Measurements from ENCODE around the gene DDX27.

Gene DDX27

GRCh38 chr20:49207076-49207475, 12.1 kb upstream of the DDX27 start:
- no peak for DNase-seq (ENCODE audit: low spot score)

- DNase-seq (ENCODE audit: low spot score) = peak; percentile 58
These were observed 9.0 kb upstream of the DDX27 start for GRCh38 chr20:49210101-49210756.

DNA sequence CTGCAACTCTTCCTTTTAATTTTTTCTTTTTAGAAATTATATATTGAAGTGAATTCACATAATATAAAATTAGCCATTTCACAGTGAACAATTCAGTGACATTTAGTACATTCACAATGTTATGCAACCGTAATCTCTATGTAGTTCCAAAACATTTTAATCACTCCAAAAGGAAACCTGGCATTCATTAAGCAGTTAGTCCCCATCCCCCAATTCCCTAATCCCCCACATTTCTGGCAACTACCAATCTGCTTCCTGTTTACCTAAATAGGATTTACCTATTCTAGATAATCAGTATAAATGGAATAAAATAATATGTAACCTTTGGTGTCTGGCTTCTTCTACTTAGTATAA, 8.5 kb upstream of the DDX27 start:
- DNase-seq (ENCODE audit: low spot score) = no peak

- DNase-seq (ENCODE audit: low spot score) = peak; percentile 75
These were observed 4.6 kb upstream of the DDX27 start for GRCh38 chr20:49214571-49214970.

GRCh38 chr20:49215232-49215631, 4.0 kb upstream of the DDX27 start:
- DNase-seq (ENCODE audit: low spot score) = no peak

- peak; percentile 92 for DNase-seq (ENCODE audit: low spot score)
These were observed 2.1 kb upstream of the DDX27 start for GRCh38 chr20:49216991-49217578.

GRCh38 chr20:49218739-49219090, 501 bp upstream of the DDX27 start:
- DNase-seq (ENCODE audit: low spot score) = peak; percentile 83

GRCh38 chr20:49219924-49220831, 962 bp downstream of the DDX27 start:
- peak; percentile 63 for DNase-seq (ENCODE audit: low spot score)

- no peak for DNase-seq (ENCODE audit: low spot score)
These were observed 6.7 kb downstream of the DDX27 start for GRCh38 chr20:49225896-49226295.

DNA sequence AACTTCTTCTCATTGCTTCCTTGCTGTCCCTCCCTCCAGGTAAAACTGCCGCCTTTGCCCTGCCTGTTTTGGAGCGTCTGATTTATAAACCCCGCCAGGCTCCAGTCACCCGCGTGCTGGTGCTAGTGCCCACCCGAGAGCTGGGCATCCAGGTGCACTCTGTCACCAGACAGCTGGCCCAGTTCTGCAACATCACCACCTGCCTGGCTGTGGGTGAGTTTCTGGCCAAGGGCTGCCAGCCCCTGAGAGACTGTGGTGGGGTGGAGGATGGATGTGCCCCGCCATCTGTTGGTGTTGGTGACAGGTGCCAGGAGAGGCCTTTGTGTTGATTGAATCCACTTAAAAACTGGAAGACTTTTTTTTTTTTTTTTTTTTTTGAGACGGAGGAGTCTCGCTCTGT, 9.5 kb downstream of the DDX27 start:
- no peak for DNase-seq (ENCODE audit: low spot score)

- DNase-seq (ENCODE audit: low spot score) = no peak
These were observed 10.2 kb downstream of the DDX27 start for GRCh38 chr20:49229381-49229780.

DNA sequence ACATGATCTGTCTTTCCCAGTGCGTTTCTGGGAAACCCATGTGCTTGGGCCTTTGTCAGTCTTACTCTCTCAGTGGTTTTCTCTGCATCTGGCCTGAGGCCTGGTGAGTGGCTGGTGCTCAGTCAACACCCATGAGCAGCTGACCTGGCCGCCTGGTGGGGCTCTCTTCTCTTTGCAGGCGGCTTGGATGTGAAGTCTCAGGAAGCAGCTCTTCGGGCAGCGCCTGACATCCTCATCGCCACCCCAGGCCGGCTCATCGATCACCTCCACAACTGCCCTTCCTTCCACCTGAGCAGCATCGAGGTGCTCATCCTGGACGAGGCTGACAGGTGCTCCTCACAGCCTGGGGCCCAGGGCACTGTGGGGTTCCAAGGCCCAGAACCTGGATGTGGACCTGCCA, 10.8 kb downstream of the DDX27 start:
- DNase-seq (ENCODE audit: low spot score) = no peak

DNA sequence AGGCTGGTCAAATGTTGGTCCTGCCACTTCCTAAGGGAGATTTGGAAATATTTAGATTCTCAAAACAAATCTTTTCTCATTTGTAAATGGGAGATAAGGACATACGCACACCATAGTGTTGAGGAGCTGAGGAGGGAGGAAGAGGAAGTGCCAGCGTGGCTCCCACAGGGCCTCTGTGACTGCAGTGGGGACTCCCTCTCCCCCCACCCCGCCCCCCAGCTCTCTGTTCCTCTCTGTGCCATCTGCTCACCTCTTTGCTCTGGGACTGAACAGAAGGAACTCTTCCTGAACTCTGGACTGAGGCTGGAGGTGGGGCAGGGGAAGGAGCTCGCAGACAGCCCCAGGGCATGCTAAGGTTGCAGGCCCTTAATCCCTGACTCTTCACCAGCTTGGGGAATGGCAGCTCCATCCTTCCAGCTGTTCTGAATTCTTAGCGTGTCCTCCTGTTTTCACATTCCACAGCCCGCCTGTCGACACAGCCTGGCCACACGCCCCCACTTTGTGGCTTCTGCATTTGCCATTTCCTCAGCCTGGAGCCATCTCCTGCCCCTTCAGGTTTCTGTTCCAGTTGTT, 11.4 kb downstream of the DDX27 start:
- no peak for DNase-seq (ENCODE audit: low spot score)

DNA sequence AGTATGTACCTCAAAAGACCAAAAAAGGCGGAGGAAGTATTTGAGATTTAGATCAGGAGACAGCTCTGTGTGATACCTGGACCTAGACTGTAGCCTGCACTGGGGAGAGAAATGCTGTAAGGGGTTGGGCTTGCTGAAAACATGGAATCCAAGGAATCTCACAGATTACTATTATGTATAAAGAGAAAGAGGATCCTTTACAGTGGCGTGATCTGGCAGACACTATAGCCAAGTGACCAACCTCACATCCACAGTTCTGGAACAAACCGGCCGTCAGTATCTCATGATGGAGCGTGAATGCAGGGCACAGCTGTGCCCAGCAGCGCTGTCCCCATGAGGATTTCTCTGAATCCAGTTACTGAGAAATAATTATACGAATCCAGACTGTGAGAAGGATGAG, 12.3 kb downstream of the DDX27 start:
- DNase-seq (ENCODE audit: low spot score) = no peak

GRCh38 chr20:49233226-49233625, 14.0 kb downstream of the DDX27 start:
- DNase-seq (ENCODE audit: low spot score) = no peak

DNA sequence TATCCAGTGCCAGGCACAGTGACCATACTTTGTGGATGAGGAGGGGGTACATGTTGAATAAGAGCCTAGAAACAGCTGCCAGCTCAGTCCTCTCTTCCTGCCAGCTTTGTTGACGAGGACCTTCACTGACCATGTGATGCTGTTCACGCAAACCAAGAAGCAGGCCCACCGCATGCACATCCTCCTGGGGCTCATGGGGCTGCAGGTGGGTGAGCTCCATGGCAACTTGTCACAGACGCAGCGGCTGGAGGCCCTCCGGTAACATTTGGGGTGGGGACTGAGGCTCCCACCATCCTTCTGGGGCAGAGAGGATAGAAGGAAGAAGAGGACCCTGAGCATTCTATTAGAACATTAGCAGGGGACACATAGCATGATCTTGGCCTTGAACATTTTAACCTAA, 15.6 kb downstream of the DDX27 start:
- no peak for DNase-seq (ENCODE audit: low spot score)

DNA sequence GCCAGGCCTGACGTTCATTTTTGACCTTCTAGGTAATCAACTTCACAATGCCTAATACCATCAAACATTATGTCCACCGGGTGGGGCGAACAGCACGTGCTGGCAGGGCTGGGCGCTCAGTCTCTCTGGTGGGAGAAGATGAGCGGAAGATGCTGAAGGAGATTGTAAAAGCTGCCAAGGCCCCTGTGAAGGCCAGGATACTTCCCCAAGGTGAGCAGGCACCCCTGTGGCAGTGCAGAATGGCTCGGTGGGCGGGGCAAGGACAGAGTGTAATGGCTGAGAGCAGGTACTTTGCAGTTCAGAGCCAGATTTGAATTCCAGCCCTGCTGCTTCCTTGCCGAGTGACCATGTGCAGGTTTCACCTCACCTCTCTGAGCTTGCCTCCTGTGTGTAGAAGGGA, 17.1 kb downstream of the DDX27 start:
- DNase-seq (ENCODE audit: low spot score) = no peak

GRCh38 chr20:49237531-49237930, 18.3 kb downstream of the DDX27 start:
- no peak for DNase-seq (ENCODE audit: low spot score)

GRCh38 chr20:49245921-49246740, 26.9 kb downstream of the DDX27 start:
- peak; percentile 86 for DNase-seq (ENCODE audit: low spot score)

DNA sequence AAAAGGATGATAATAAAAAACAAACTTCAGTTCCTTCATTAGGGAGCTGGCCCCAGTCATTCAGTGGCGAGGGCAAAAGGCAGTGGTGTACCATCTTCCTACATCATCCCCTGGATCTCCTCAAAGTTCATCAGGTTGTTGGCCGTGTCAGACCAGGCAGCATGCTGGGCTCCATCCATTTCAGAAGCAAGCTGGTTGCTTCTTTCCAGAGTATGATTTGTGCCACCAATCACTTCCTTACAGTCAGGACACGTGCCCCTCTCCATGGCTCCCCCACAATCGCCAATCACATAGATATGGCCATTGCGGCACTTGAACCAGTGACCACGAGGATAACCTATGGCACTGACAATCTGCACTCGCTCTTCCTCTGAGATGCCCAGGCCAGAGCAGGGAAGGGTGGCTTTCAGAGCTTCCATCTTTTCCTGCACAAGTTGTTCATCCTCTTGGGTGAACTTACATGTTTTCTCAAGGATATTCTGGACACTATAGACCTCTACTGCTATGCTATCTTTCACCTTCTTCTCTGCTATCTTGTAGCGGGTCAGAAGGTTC, 28.0 kb downstream of the DDX27 start:
- DNase-seq (ENCODE audit: low spot score) = no peak

GRCh38 chr20:49247792-49248191, 28.6 kb downstream of the DDX27 start:
- DNase-seq (ENCODE audit: low spot score) = no peak

DNA sequence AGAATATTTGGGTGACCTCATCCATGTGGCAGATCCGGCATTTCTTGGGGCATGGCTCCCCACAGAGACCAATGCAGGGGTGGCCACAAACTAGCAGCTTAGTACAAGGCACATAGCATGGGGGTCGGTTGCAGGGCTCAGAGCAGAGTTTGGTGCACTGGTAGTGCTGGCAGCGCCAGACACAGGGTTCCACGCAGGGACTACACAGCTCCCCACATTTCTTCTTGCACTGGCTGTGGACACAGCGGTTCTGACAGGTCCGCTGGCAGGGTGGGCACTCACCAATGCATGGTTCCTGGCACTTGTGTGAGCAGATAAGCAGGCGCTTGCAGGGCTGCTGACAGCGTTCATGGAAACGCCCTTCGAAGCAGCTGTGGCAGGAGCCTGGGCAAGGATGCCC, 29.1 kb downstream of the DDX27 start:
- no peak for DNase-seq (ENCODE audit: low spot score)
